GM12878 (cell line): Measurements from ENCODE around the gene AURKAIP1. TPM values are rescaled to one million over a fixed set of nuclear protein-coding genes. Genes with fewer than 3 reads are reported as not detected.

Experiments
- ATAC-seq: fragments of 200-7000 bp; cut with Tn5 transposase; 3 replicates; pipeline ENCODE4 v1.9.1; 2020; ENCODE audit warnings: mild to moderate bottlenecking, moderate library complexity
- BruUV-seq: library from RNA; stranded (reverse); fragments of 400-500 nt; replicated peaks from 2 replicates; lab custom pipeline; 2021; lab: Mats Ljungman, UMichigan
- CTCF ChIA-PET: fragments of 300-600 bp; sonication (Branson Sonifier 250); formaldehyde crosslinking; extraction: SDS; loops from one replicate; lab custom pipeline; 2021; ENCODE audit warnings: inconsistent platforms; lab: Yijun Ruan, JAX
- POLR2A ChIA-PET: fragments of 350-600 bp; formaldehyde crosslinking; extraction: SDS; loops from one replicate; lab custom pipeline; 2021; ENCODE audit warnings: inconsistent platforms; lab: Charles Lee
- RAD21 ChIA-PET: fragments of 300-600 bp; sonication (Branson Sonifier 250); formaldehyde crosslinking; loops from one replicate; lab custom pipeline; 2023; ENCODE audit warnings: antibody characterized with exemption; ENCODE audit not compliant: unreplicated experiment; lab: Charles Lee
- SMC1A ChIA-PET: fragments of 300-600 bp; sonication (Branson Sonifier 250); formaldehyde crosslinking; loops from one replicate; lab custom pipeline; 2023; ENCODE audit not compliant: unreplicated experiment, uncharacterized antibody; lab: Charles Lee
- DNase-seq: peaks from one replicate; pipeline ENCODE4 v3.0.0-alpha.2; 2011; ENCODE audit warnings: low read depth, low spot score
- FAIRE-seq: peaks from 3 replicates; lab custom pipeline; 2011; peaks lifted over from hg19 to GRCh38; lab: Jason Lieb, UNC
- H2AFZ ChIP-seq: 2 replicates; pipeline ENCODE4 v1.6.0; 2011; ENCODE audit warnings: low read depth, low read length, control low read depth; ENCODE audit not compliant: control insufficient read depth
- H3K27ac ChIP-seq: 2 replicates; pipeline ENCODE4 v1.5.1; 2011; ENCODE audit warnings: control low read depth; ENCODE audit not compliant: control insufficient read depth, insufficient read depth
- H3K27me3 ChIP-seq, 2 experiments: replicated peaks in 1 of 2; 2 replicates each; pipeline versions ENCODE4 v1.6.0 to v1.6.1; 2011; ENCODE audit warnings: low read length in 1 of 2; ENCODE audit not compliant: control insufficient read depth in 2 of 2, insufficient read depth in 2 of 2
- H3K36me3 ChIP-seq, 2 experiments: 2 replicates each; pipeline ENCODE4 v1.5.1; 2011; ENCODE audit warnings: low read length in 1 of 2; ENCODE audit not compliant: control insufficient read depth in 2 of 2, insufficient read depth in 2 of 2
- H3K4me1 ChIP-seq: 2 replicates; pipeline ENCODE4 v1.6.1; 2011; ENCODE audit warnings: mild to moderate bottlenecking, low read length, moderate library complexity, mixed read lengths; ENCODE audit not compliant: control insufficient read depth, insufficient read depth
- H3K4me2 ChIP-seq: 2 replicates; pipeline ENCODE4 v1.6.0; 2011; ENCODE audit warnings: control low read depth; ENCODE audit not compliant: control insufficient read depth, insufficient read depth
- H3K4me3 ChIP-seq: fragments of 200-600 bp; sonication (generic); 2 replicates; pipeline ENCODE4 v1.5.1; 2016
- H3K79me2 ChIP-seq: 2 replicates; pipeline ENCODE4 v1.6.0; 2011; ENCODE audit warnings: low read length; ENCODE audit not compliant: control insufficient read depth, insufficient read depth
- H3K9ac ChIP-seq: 2 replicates; pipeline ENCODE4 v1.8.0; 2011; ENCODE audit warnings: low read length, control low read depth, mixed read lengths; ENCODE audit not compliant: control insufficient read depth, insufficient read depth
- H3K9me3 ChIP-seq: replicated peaks from 3 replicates; pipeline ENCODE4 v1.5.1; 2011; ENCODE audit warnings: mild to moderate bottlenecking, low read length; ENCODE audit not compliant: control insufficient read depth, insufficient read depth
- H4K20me1 ChIP-seq: 2 replicates; pipeline ENCODE4 v1.6.0; 2011; ENCODE audit not compliant: control insufficient read depth, insufficient read depth
- KDM1A ChIP-seq: fragments of 200-600 bp; sonication (generic); IDR thresholded peaks from 2 replicates; pipeline ENCODE4 v1.6.1; 2016; ENCODE audit warnings: borderline replicate concordance
- KLF5 ChIP-seq: fragments of 450-650 bp; IDR thresholded peaks from 2 replicates; pipeline ENCODE4 v1.6.1; 2014; ENCODE audit warnings: mild to moderate bottlenecking; ENCODE audit not compliant: partially characterized antibody
- MXI1 ChIP-seq: fragments of 150-350 bp; IDR thresholded peaks from 2 replicates; pipeline ENCODE4 v1.6.1; 2011; ENCODE audit warnings: low read depth, mild to moderate bottlenecking, inconsistent platforms, low read length, improper control_type of control experiment
- SMARCA5 ChIP-seq: fragments of 450-650 bp; IDR thresholded peaks from 2 replicates; pipeline ENCODE4 v1.6.1; 2017; ENCODE audit warnings: mild to moderate bottlenecking
- SMC3 ChIP-seq: IDR thresholded peaks from 2 replicates; pipeline ENCODE4 v1.6.1; 2011; ENCODE audit warnings: low read length, improper control_type of control experiment, borderline replicate concordance
- STAT1 ChIP-seq: fragments of 450-650 bp; conservative IDR thresholded peaks from 2 replicates; pipeline ENCODE4 v1.6.1; 2014; ENCODE audit warnings: antibody characterized with exemption, mild to moderate bottlenecking
- WGBS: methylation state at CpG from one replicate; pipeline ENCODE4 v1.1.6; 2016; ENCODE audit warnings: low lambda C conversion rate; ENCODE audit not compliant: insufficient replicate concordance, insufficient coverage; ENCODE audit errors: missing lambda C conversion rate; 5-methylcytosine and 5-hydroxymethylcytosine counted together
- in situ Hi-C: fragments of 300-500 bp; cut with MboI; formaldehyde crosslinking; loops from 9 replicates; pipeline ENCODE4 v1.14.3; 2018; ENCODE audit warnings: mixed read lengths
- intact Hi-C: fragments of 100-400 bp; cut with micrococcal nuclease; formaldehyde crosslinking; loops from one replicate; pipeline ENCODE4 v1.14.2; 2022; ENCODE audit not compliant: unreplicated experiment
- polyA plus RNA-seq, 11 experiments: library from polyadenylated mRNA; depleted of rRNA in 4 of 11; unstranded in 6 of 11; stranded (reverse) in 5 of 11; fragments of >200 nt; fragmentation: Nextera tagmentation in 4 of 11; fragmentation: Illumina TruSeq in 1 of 11; extraction: Ambion mirVana in 4 of 11; extraction: Trizol in 1 of 11; gene quantifications; 1 replicate in 1 of 11; 2 replicates in 10 of 11; pipeline versions ENCODE4 v1.2.1 to v1.2.3, GENCODE V29; 2011 to 2016; ENCODE audit warnings: inconsistent platforms in 2 of 11, missing spikeins in 2 of 11, low read depth in 1 of 11
- total RNA-seq, 4 experiments: library from RNA; depleted of rRNA in 3 of 4; stranded (reverse); fragments of >200 nt in 3 of 4; fragmentation: Illumina TruSeq in 1 of 4; extraction: Trizol in 1 of 4; gene quantifications; 2 replicates each; pipeline versions ENCODE4 v1.2.1 to v1.2.3, GENCODE V29; 2013 to 2021
- TF ChIP-seq, protein P1 (sequence below): IDR thresholded peaks from 2 replicates; pipeline ENCODE4 v1.6.1; 2011; ENCODE audit warnings: borderline replicate concordance, low read depth, mild to moderate bottlenecking, moderate library complexity, low read length; ENCODE audit not compliant: insufficient read depth, poor library complexity, severe bottlenecking
- TF ChIP-seq, protein P2 (sequence below), 3 experiments: IDR thresholded peaks in 2 of 3; conservative IDR thresholded peaks in 1 of 3; 2 replicates each; pipeline ENCODE4 v1.5.1; 2011; ENCODE audit warnings: low read depth in 3 of 3, low read length in 3 of 3, mild to moderate bottlenecking in 3 of 3, control low read depth in 2 of 3, moderate library complexity in 2 of 3, inconsistent platforms in 1 of 3, mixed read lengths in 1 of 3; ENCODE audit not compliant: control insufficient read depth in 2 of 3, insufficient read depth in 1 of 3; ENCODE audit errors: extremely low read depth in 1 of 3

The AURKAIP1 gene
- total and polyA plus RNA-seq, 10 of the 15 experiments (the other 5 are each of a cell fraction or from before 2014, with no cell fraction given): 6.5 to 366 (median 120) TPM

DNA sequence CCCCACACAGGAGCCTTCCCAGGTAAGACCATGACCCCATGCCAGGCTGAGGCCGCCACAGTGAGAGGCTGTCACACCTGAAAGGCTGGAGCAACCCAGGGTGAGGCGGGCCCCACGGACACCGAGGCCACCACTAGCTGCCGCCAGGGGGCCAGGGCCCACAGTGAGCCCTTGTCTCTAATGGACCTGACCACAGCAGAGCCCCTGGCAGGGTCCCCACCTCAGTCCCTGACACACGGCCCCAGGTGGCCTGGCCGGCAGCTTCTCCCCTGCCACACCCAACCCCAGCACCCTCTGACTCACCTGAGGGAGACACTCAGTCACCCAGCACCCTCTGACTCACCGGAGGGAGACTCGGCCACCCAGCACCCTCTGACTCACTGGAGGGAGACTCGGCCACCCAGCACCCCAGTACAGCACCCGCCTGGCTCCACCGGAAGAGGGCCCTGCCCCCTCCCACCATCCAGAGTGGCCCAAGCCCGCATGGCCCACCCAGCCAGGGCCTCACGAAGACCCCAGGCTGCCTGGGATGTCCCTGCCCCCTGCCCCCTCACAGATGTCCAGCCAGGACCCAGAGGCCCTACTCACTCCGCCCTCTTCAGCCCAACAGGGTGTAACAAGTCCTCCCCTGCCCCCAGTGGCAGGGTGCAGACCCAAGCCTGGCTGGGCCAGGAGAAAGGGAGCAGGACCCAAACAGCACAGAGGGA, 30.2 kb downstream of the AURKAIP1 start:
- Histone ChIP-seq H2AFZ (no peak overlapping the region), H3K27me3 (no peaks in the 10 kb centered on the region), H3K36me3 (peaks cover 0 to 3% of the 10 kb centered on the region in 2 experiments), H3K4me2 (0 out of 2 replicates have a peak overlapping the region, but pooled peaks have one; percentile 7), H3K79me2 (peaks cover 2% of the 10 kb centered on the region), H3K9ac (no peak overlapping the region), H3K4me1 (peaks cover 6% of the 10 kb centered on the region; the same call in 1 of the 2 replicates), H3K9me3 (no peaks in the 10 kb centered on the region), H3K4me3 (no peak overlapping the region), H3K27ac (no peak overlapping the region), H4K20me1 (no peaks in the 10 kb centered on the region)
- ChIA-PET POLR2A (interaction anchor here (0.5 kb wide), 1 partner anchor 535 kb away, joined by 4 read pairs; no protein-coding TSS in a partner anchor), CTCF (interaction anchor here (1.4 kb wide), 1 partner anchor 96 kb away, joined by 3 read pairs; no protein-coding TSS in a partner anchor), RAD21 (no interaction called here), SMC1A (no interaction called here)
- in situ Hi-C loops: no loop called here
- no peak for DNase-seq
- intact Hi-C loops: no loop called here
- 60% methylated on average over 13 of the region's 15 CpGs for WGBS
- ATAC-seq: peak; percentile 80
- TF ChIP-seq SMC3: peak; percentile 11; the same call in 1 of the 2 replicates
- no peak for TF ChIP-seq KDM1A
- TF ChIP-seq MXI1: no peak
- no peak for TF ChIP-seq STAT1
- TF ChIP-seq KLF5: peak; percentile 80
- TF ChIP-seq, protein P1, sequence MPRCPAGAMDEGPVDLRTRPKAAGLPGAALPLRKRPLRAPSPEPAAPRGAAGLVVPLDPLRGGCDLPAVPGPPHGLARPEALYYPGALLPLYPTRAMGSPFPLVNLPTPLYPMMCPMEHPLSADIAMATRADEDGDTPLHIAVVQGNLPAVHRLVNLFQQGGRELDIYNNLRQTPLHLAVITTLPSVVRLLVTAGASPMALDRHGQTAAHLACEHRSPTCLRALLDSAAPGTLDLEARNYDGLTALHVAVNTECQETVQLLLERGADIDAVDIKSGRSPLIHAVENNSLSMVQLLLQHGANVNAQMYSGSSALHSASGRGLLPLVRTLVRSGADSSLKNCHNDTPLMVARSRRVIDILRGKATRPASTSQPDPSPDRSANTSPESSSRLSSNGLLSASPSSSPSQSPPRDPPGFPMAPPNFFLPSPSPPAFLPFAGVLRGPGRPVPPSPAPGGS: peak; percentile 38
- TF ChIP-seq SMARCA5: peak; percentile 52; the same call in 1 of the 2 replicates
- TF ChIP-seq, protein P2, sequence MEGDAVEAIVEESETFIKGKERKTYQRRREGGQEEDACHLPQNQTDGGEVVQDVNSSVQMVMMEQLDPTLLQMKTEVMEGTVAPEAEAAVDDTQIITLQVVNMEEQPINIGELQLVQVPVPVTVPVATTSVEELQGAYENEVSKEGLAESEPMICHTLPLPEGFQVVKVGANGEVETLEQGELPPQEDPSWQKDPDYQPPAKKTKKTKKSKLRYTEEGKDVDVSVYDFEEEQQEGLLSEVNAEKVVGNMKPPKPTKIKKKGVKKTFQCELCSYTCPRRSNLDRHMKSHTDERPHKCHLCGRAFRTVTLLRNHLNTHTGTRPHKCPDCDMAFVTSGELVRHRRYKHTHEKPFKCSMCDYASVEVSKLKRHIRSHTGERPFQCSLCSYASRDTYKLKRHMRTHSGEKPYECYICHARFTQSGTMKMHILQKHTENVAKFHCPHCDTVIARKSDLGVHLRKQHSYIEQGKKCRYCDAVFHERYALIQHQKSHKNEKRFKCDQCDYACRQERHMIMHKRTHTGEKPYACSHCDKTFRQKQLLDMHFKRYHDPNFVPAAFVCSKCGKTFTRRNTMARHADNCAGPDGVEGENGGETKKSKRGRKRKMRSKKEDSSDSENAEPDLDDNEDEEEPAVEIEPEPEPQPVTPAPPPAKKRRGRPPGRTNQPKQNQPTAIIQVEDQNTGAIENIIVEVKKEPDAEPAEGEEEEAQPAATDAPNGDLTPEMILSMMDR (IDR thresholded peaks at IDR 0.05 in 2 of 3, conservative IDR thresholded peaks at IDR 0.05 in 1 of 3; ENCODE audit: control insufficient read depth in 2 of 3, extremely low read depth in 1 of 3, insufficient read depth in 1 of 3, low read depth in 3 of 3, low read length in 3 of 3): peak; percentile 35 to 59 (median 41); a peak in 4 of 6 replicates
- BruUV-seq: no TSS peak
- no peak for FAIRE-seq
